GM19438 (cell line): Measurements from ENCODE around the gene FRMD4B.
A peak's percentile ranks its signal among the peaks of the same experiment; 100 is the strongest.

Experiments
- ATAC-seq: cut with Tn5 transposase; IDR thresholded peaks from one replicate; pipeline ENCODE4 v1.9.1; 2021; ENCODE audit warnings: low read depth; ENCODE audit not compliant: unreplicated experiment

FRMD4B gene

DNA sequence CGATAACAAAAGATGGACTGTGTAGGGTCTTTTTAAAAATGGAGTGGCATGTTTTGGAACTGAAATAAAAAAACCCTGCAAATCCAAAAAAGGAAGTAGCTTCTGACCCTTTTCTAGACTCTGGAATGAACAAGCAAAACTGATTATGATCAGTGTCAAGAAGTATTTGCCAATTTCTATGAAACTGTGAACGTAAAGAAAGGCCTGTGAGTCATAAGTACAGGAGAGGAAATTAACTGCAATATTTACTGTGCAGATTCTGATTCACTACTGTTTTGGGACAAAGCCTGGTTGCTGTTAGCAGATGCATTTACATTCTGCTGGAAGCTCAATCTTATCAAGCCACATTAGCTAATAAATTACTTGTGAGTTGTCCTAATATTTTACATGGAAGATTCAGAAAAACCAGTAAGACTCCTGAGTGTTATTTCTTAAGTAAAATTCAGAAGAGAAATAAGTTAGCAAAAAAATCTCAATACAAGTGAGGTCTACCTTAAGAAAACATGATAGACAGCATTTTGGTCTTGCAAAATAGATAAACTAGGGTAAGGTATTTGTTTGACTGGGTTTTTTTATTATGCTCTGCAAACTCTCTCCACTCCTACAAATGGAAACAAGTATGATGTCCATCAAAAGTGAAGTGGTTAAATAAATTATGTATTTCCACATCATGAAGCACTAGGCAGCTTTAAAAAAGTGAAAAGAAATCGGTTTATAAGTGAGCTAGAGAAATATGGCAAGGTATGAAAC, 173.3 kb downstream of the FRMD4B start:
- no peak for ATAC-seq

DNA sequence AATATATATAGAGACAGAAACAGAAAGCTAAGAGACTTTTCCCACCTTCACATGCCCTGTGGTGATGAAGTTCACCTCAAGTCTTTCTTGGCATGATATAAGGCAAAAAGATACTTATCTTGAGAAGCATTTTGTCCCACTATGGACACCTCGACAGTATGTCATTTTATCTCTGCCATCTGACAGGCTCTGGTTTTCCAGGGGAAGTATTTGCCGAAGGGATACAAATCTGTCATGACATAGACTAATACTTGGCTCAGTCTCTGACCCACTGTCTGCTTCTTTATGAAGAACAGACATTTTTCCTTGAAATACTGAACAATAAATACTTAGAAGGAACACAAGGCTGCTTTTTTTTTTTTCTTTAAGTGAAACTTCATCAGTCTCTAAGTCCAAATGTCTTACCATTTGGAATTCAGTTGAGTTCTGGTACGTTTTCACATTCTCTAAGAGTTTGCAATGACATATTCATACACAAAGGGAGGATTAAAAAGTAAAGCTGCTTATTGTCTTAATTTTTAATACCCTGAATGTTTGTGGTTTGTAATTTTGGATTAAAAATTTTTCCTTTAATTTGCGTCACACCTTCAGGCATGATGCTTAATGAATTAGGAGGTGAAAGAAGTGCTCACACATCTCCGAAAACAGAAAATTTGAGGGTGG, 175.7 kb downstream of the FRMD4B start:
- no peak for ATAC-seq

GRCh38 chr3:69209413-69209812, 176.5 kb downstream of the FRMD4B start:
- no peak for ATAC-seq

GRCh38 chr3:69207031-69207430, 178.9 kb downstream of the FRMD4B start:
- ATAC-seq, result no peak

- no peak for ATAC-seq
Measured at GRCh38 chr3:69205385-69205784, 180.5 kb downstream of the FRMD4B start.

- ATAC-seq, result peak; percentile 90
Measured at GRCh38 chr3:69204315-69204957, 181.5 kb downstream of the FRMD4B start.

- no peak for ATAC-seq
Measured at GRCh38 chr3:69203631-69204314, 182.1 kb downstream of the FRMD4B start.

DNA sequence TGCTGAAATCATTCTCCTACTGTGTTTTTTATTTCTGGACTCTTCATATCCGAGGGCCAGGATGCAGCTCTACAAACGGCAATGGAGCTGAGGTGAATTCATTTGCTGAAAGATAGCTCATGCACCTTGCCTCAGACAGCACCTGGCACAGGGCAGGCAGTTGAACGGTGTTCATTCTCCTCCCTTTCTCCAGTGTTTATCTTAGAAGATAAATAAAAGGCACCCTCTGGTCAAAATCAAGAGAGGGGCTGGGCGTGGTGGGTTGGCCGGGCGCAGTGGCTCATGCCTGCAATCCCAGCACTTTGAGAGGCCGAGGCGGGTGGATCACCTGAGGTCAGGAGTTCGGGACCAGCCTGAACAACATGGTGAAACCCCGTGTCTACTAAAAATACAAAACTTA, 184.2 kb downstream of the FRMD4B start:
- no peak for ATAC-seq

DNA sequence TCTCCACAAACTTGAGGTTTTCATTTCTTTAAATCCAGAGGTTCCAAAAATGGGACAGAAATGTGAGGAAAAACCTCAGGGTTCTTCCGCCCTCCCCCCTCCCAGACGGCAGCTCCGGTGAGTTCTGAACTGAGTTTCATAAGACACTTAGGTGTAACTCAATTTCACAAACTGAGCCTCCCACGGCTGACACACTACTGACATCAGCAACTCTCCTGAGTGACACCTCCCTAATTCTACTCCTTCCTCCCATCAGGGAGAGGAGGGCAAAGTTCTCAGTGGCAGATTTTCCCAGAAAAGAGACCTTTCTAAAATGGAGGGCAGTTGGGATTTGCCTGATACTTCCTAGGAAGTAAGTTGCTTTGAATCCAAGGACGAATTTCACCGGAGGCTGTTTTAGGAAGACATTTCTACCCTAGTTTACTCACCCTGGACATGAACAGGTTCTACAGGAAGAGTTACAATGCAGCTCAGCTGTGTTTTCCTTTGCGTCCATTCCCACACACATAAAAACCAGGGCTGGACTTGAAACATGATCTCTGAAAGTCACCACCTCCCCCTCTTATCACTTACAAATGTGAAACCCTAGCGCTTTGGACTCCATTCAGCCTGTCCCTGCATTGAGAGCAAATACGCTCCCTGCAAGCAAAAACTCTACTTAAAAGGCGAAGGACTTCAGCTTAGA, 185.4 kb downstream of the FRMD4B start:
- no peak for ATAC-seq

DNA sequence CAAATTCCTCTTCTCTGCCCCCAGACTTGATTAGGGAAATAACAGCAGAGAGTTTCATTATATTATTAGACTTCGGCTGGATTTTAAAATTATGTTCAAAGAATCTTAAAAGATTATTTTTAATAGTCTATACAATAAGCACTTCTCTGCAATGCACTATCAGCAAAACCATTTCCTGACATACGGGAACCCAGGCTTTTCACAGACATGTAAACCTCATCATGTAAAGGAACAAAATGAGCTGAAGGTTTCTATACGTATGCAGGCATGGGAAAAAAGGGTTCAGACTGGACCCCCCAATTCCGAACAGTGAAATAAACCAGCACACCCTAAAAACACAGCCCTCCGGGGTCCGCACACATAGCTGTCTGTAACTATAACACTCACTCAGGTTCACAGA, 185.9 kb downstream of the FRMD4B start:
- no peak for ATAC-seq

DNA sequence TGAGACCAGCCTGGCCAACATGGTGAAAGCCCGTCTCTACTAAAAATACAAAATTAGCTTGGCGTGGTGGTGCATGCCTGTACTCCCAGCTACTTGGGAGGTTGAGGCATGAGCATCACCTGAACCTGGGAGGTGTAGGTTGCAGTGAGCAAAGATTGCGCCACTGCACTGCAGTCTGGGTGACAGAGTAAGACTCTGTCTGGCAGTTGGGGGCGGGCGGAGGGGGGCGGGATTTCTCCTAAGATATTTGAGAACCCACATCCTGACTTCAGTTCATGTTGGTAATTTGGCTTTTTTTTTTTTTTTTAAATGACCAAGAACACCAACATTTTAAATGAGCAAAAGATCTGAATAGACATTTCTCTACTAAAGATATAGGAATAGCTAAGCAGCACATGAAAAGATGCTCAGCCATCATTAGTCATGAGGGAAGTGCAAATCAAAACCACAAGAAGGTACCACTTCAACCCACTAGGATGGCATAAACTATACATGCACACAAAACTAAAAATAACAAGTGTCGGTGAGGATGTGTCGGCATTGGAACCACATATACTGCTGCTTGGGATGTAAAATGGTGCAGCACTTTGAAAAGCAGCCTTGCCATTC, 187.9 kb downstream of the FRMD4B start:
- no peak for ATAC-seq

DNA sequence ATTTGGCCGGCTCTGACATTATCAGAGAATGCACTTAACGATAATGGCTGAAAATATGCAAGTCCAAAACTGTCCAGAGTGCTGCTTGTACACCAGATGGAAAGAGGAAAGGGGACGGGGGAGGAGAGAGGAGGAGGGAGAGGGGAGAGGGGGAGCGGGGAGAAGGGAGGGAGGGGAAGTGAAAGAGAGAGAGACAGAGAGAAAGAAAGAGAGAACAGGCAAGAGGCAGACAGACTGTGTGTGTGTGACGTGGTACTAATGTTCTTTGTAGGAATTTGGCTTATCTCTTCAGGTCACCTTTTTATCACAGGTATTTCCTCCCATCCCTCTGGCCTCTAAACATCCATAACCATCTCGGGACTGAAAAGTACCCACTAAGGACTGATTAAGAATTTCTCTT, 188.4 kb downstream of the FRMD4B start:
- no peak for ATAC-seq

GRCh38 chr3:69196876-69197275, 189.0 kb downstream of the FRMD4B start:
- no peak for ATAC-seq

DNA sequence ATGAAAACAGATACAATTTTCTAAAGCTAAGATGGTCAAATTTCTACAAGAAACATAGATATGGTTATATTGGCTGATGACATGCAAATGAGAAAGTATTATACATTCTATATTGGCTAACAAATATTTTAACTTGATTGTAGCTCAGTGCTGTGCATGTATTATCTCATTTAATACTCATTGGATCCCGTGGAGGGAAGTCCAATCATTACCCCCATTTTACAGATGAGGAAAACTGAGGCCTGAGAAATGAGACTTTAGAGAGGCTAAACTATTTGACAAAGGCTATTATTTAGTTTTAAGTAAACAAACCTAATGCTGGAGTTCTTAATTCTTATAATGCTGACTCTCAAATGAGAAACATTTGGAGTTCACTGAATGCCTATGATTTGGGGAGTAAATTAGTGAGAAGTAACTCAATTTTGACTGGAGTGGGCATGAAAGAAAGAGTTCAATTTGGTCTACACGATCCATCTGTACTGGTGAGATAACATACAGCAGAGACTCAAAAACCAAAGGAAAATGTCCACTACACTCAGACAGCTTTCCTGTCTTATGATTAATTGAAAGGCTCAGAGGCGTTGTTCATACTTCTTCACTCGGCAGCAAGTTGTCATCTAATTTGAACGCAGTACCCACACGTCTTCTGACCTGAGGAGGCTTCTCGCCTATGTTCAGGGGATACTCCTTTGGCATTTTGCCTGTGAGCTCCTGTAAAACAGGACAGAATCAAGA, 191.3 kb downstream of the FRMD4B start:
- ATAC-seq, result no peak

GRCh38 chr3:69193749-69194148, 192.1 kb downstream of the FRMD4B start:
- no peak for ATAC-seq

DNA sequence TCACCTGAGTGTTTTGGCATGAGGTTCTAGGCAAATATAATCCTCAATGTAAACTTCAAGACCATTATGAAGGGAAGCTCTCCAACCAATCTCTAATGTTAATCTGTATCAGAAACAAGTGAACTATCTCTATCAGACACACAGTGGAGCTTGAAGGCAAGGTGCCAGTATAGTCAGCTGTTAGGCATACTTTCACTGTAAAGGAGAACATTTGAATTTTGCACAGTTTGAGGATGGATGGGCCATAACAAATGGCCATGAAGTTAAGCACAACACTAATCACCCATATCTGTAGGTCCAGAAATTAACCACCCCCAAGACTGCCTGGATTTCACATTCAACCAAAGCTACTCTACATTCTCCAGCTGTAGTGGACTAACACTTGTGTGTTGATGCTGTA, 194.4 kb downstream of the FRMD4B start:
- ATAC-seq, result no peak

GRCh38 chr3:69189487-69189886, 196.4 kb downstream of the FRMD4B start:
- no peak for ATAC-seq

DNA sequence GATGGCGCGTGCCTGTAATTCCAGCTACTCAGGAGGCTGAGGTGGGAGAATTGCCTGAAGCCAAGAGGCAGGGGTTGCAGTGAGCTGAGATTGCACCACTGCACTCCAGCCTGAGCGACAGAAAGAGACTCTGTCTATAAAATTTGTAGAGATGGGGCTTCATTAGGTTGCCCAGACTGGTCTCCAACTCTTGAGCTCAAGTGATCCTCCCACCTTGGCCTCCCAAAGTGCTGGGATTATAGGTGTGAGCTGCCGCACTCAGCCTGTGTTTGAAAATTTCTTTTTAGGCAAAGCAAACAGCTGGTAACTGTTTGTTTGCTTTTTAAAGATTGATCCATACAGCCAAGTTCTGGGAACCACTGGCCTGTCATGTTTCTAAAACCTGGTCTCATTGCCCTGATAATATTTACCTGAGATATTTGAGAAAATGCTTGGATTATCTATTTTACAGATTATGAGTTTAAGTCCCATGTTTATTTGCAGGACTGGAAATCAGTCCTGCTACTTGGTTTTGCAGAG, 199.3 kb downstream of the FRMD4B start:
- ATAC-seq, result no peak

GRCh38 chr3:69182588-69183316, 203.1 kb downstream of the FRMD4B start:
- ATAC-seq, result no peak
